SU-DHL-6 (cell line): ENCODE measurements around the gene BANP.
"Not testable (repeated sequence)": the region's sequence is repeated elsewhere in the genome, so short reads cannot be mapped to it uniquely, and the experiment has no call there.

Experiments
- H2AFZ ChIP-seq: fragments of 200-600 bp; sonication (generic); 2 replicates; pipeline ENCODE4 v1.6.1; 2014; ENCODE audit warnings: low read depth, mild to moderate bottlenecking, moderate library complexity, mixed read lengths, antibody characterized with exemption, low read length; ENCODE audit not compliant: severe bottlenecking
- H3F3A ChIP-seq: fragments of 200-600 bp; shearing (Covaris generic); 2 replicates; pipeline ENCODE4 v1.6.0; 2016; ENCODE audit warnings: antibody characterized with exemption, mild to moderate bottlenecking; ENCODE audit not compliant: insufficient read depth
- H3K27ac ChIP-seq: fragments of 200-600 bp; sonication (generic); 2 replicates; pipeline ENCODE4 v1.5.1; 2016; ENCODE audit warnings: low read depth, mild to moderate bottlenecking, low read length, moderate library complexity, mixed read lengths
- H3K27me3 ChIP-seq: fragments of 200-600 bp; sonication (generic), shearing (Covaris generic); 2 replicates; pipeline ENCODE4 v1.6.0; 2014; ENCODE audit warnings: mild to moderate bottlenecking, low read length
- H3K36me3 ChIP-seq: fragments of 200-600 bp; sonication (generic); 2 replicates; pipeline ENCODE4 v1.6.1; 2014; ENCODE audit warnings: mild to moderate bottlenecking, low read length, mixed read lengths
- H3K4me2 ChIP-seq: fragments of 300-600, 200-600 bp; shearing (Covaris generic), sonication (generic); 2 replicates; pipeline ENCODE4 v1.6.0; 2014; ENCODE audit warnings: low read length, low read depth, mild to moderate bottlenecking; ENCODE audit not compliant: poor library complexity, severe bottlenecking
- H3K4me3 ChIP-seq: fragments of 200-600 bp; sonication (generic); 2 replicates; pipeline ENCODE4 v1.5.1; 2014; ENCODE audit warnings: antibody characterized with exemption, low read length, mild to moderate bottlenecking, mixed read lengths; ENCODE audit not compliant: insufficient read depth, poor library complexity, severe bottlenecking
- H3K79me2 ChIP-seq: fragments of 200-600 bp; sonication (generic); 2 replicates; pipeline ENCODE4 v1.6.1; 2014; ENCODE audit warnings: mild to moderate bottlenecking, low read length, moderate library complexity; ENCODE audit not compliant: insufficient read depth
- H3K9ac ChIP-seq: fragments of 200-600 bp; sonication (generic); 2 replicates; pipeline ENCODE4 v1.7.0; 2014; ENCODE audit warnings: mild to moderate bottlenecking, low read length
- H3K9me2 ChIP-seq: fragments of 200-600 bp; sonication (generic); replicated peaks from 2 replicates; pipeline ENCODE4 v1.6.1; 2014; ENCODE audit warnings: low read length; ENCODE audit not compliant: insufficient read depth
- H3K9me3 ChIP-seq: fragments of 200-600 bp; sonication (generic); 2 replicates; pipeline ENCODE4 v1.6.1; 2014; ENCODE audit warnings: low read length, mixed read lengths; ENCODE audit not compliant: insufficient read depth
- H4K20me1 ChIP-seq: fragments of 200-600 bp; sonication (generic); 2 replicates; pipeline ENCODE4 v1.6.1; 2014; ENCODE audit warnings: low read depth, mild to moderate bottlenecking, antibody characterized with exemption, low read length, moderate library complexity, mixed read lengths
- CTCF ChIP-seq: fragments of 200-600 bp; sonication (generic); IDR thresholded peaks from one replicate; pipeline ENCODE4 v1.5.1; 2017; ENCODE audit warnings: antibody characterized with exemption, mild to moderate bottlenecking, low read length, moderate library complexity; ENCODE audit not compliant: insufficient read depth, poor library complexity, severe bottlenecking
- EZH2phosphoT487 ChIP-seq: fragments of 200-600 bp; sonication (generic), shearing (Covaris generic); conservative IDR thresholded peaks from 2 replicates; pipeline ENCODE4 v1.6.1; 2018; ENCODE audit warnings: mild to moderate bottlenecking, antibody characterized with exemption, low read length, moderate library complexity, mixed read lengths

The BANP gene

GRCh38 chr16:88025828-88026555, 74.8 kb downstream of the BANP start:
- H3K9me2 ChIP-seq, H4K20me1 ChIP-seq, H3K4me3 ChIP-seq, H3K27ac ChIP-seq, H3K79me2 ChIP-seq, H3K9me3 ChIP-seq, H3K4me2 ChIP-seq, H3F3A ChIP-seq, H2AFZ ChIP-seq, H3K36me3 ChIP-seq, H3K9ac ChIP-seq, H3K27me3 ChIP-seq: not testable (repeated sequence)

- H3K27ac ChIP-seq, result no peak overlapping the region
- no peak for TF ChIP-seq EZH2phosphoT487
- TF ChIP-seq CTCF, result no peak
- H3K9ac ChIP-seq, result no peak overlapping the region
Measured at GRCh38 chr16:88026964-88027938, 76.0 kb downstream of the BANP start.

GRCh38 chr16:88028177-88028930, 77.1 kb downstream of the BANP start:
- H3K9me3 ChIP-seq, H3K36me3 ChIP-seq, H3K27ac ChIP-seq, H4K20me1 ChIP-seq, H3K4me3 ChIP-seq, H3K9me2 ChIP-seq, H3K9ac ChIP-seq, H3K4me2 ChIP-seq, H3F3A ChIP-seq, H3K79me2 ChIP-seq, H2AFZ ChIP-seq, H3K27me3 ChIP-seq: not testable (repeated sequence)

More at GRCh38 chr16:88026964-88027938, 76.0 kb downstream of the BANP start:
- no peaks in the 10 kb centered on the region for H3K9me3 ChIP-seq
- no peaks in the 10 kb centered on the region for H4K20me1 ChIP-seq
- H3K4me3 ChIP-seq, result no peak overlapping the region
- no peaks in the 10 kb centered on the region for H3K79me2 ChIP-seq
- no peaks in the 10 kb centered on the region for H3K36me3 ChIP-seq
- no peak overlapping the region for H3K4me2 ChIP-seq
- no peaks in the 10 kb centered on the region for H3K27me3 ChIP-seq
- no peaks in the 10 kb centered on the region for H3K9me2 ChIP-seq
- H3F3A ChIP-seq, result no peaks in the 10 kb centered on the region
- H2AFZ ChIP-seq, result no peak overlapping the region

- H3K4me3 ChIP-seq, result no peak overlapping the region
- no peak overlapping the region for H2AFZ ChIP-seq
- H3K36me3 ChIP-seq, result no peaks in the 10 kb centered on the region
- no peaks in the 10 kb centered on the region for H3K9me3 ChIP-seq
- H3K9me2 ChIP-seq, result no peaks in the 10 kb centered on the region
- no peak overlapping the region for H3K27ac ChIP-seq
- no peak overlapping the region for H3K4me2 ChIP-seq
- no peak overlapping the region for H3K9ac ChIP-seq
- TF ChIP-seq CTCF (no peak), EZH2phosphoT487 (no peak)
- H4K20me1 ChIP-seq, result no peaks in the 10 kb centered on the region
- no peaks in the 10 kb centered on the region for H3K79me2 ChIP-seq
- H3K27me3 ChIP-seq, result no peaks in the 10 kb centered on the region
- H3F3A ChIP-seq, result no peaks in the 10 kb centered on the region
Measured at GRCh38 chr16:88030498-88030897, 79.3 kb downstream of the BANP start.

- H4K20me1 ChIP-seq, H3K27me3 ChIP-seq, H3K9me2 ChIP-seq, H3F3A ChIP-seq, H3K9me3 ChIP-seq, H2AFZ ChIP-seq, H3K79me2 ChIP-seq, H3K27ac ChIP-seq, H3K36me3 ChIP-seq, H3K4me2 ChIP-seq, H3K9ac ChIP-seq, H3K4me3 ChIP-seq: not testable (repeated sequence)
Measured at GRCh38 chr16:88030961-88031360, 79.7 kb downstream of the BANP start.
